HCT116 (cell line): ENCODE data around the gene RNU6-9. TPM values are rescaled to one million over a fixed set of nuclear protein-coding genes. Genes with fewer than 3 reads are reported as not detected.
"Not testable (repeated sequence)": the region's sequence is repeated elsewhere in the genome, so short reads cannot be mapped to it uniquely, and the experiment has no call there.

Experiments
- ATAC-seq: fragments of 200-7000 bp; cut with Tn5 transposase; 2 replicates; pipeline ENCODE4 v1.9.1; 2020; ENCODE audit warnings: mild to moderate bottlenecking, moderate library complexity
- BruUV-seq: library from RNA; stranded (reverse); fragments of 400-500 nt; replicated peaks from 2 replicates; lab custom pipeline; 2021; lab: Mats Ljungman, UMichigan
- CTCF ChIA-PET: fragments of 300-600 bp; sonication (Branson Sonifier 250); formaldehyde crosslinking; loops from one replicate; lab custom pipeline; 2021; ENCODE audit warnings: antibody characterized with exemption; lab: Charles Lee
- POLR2A ChIA-PET: fragments of 300-600, 350-600 bp; sonication (Branson Sonifier 250); formaldehyde crosslinking; loops from one replicate; lab custom pipeline; 2021; ENCODE audit warnings: antibody characterized with exemption; lab: Charles Lee
- RAD21 ChIA-PET, 2 experiments: fragments of 300-600 bp; sonication (Branson Sonifier 250); formaldehyde crosslinking; loops; one replicate each; lab custom pipeline; 2023; ENCODE audit warnings: low total read pairs in 2 of 2; ENCODE audit not compliant: uncharacterized antibody in 2 of 2, unreplicated experiment in 2 of 2, low non-redundant PET in 1 of 2; lab: Charles Lee
- DNase-seq: peaks from one replicate; pipeline ENCODE4 v3.0.0-alpha.2; 2010; ENCODE audit warnings: low read depth, low spot score
- H2AFZ ChIP-seq: fragments of 200-600 bp; shearing (Covaris generic), sonication (generic); 2 replicates; pipeline ENCODE4 v1.6.1; 2017; ENCODE audit warnings: low read depth, mixed run types, mixed read lengths, antibody characterized with exemption, low read length; ENCODE audit not compliant: poor library complexity, severe bottlenecking
- H3K27ac ChIP-seq: 2 replicates; pipeline ENCODE4 v1.5.1; 2012; ENCODE audit warnings: low read depth, low read length
- H3K27me3 ChIP-seq: fragments of 200-600 bp; sonication (generic); 2 replicates; pipeline ENCODE4 v1.6.1; 2016; ENCODE audit warnings: mixed run types, low read length, mixed read lengths; ENCODE audit not compliant: insufficient read depth
- H3K36me3 ChIP-seq, 2 experiments: fragments of 200-500 bp in 1 of 2; fragments of 200-600 bp in 1 of 2; sonication (Bioruptor generic) in 1 of 2; sonication (generic) in 1 of 2; 2 replicates each; pipeline versions ENCODE4 v1.5.1 to v1.6.1; 2014 to 2016; ENCODE audit warnings: low read length in 2 of 2, inconsistent platforms in 1 of 2, mixed read lengths in 1 of 2, mixed run types in 1 of 2; ENCODE audit not compliant: insufficient read depth in 2 of 2, control insufficient read depth in 1 of 2
- H3K4me1 ChIP-seq, 2 experiments: fragments of 200-600 bp in 1 of 2; sonication (generic) in 1 of 2; 2 replicates each; pipeline versions ENCODE4 v1.5.1 to v1.6.1; 2012 to 2017; ENCODE audit warnings: low read length in 2 of 2, inconsistent platforms in 1 of 2, mild to moderate bottlenecking in 1 of 2, mixed read lengths in 1 of 2, mixed run types in 1 of 2, moderate library complexity in 1 of 2; ENCODE audit not compliant: insufficient read depth in 2 of 2, control insufficient read depth in 1 of 2
- H3K4me2 ChIP-seq: fragments of 200-600 bp; sonication (generic); 2 replicates; pipeline ENCODE4 v1.6.1; 2017; ENCODE audit warnings: mixed run types, low read length, mixed read lengths
- H3K4me3 ChIP-seq, 2 experiments: fragments of 200-600 bp in 1 of 2; sonication (generic) in 1 of 2; replicated peaks in 1 of 2; 2 replicates each; pipeline ENCODE4 v1.5.1; 2011 to 2016; ENCODE audit warnings: low read length in 2 of 2, control low read depth in 1 of 2, low read depth in 1 of 2, mild to moderate bottlenecking in 1 of 2, mixed read lengths in 1 of 2, mixed run types in 1 of 2
- H3K79me2 ChIP-seq: fragments of 200-600 bp; sonication (generic); 2 replicates; pipeline ENCODE4 v1.6.1; 2017; ENCODE audit warnings: mild to moderate bottlenecking, mixed run types, low read length, moderate library complexity, mixed read lengths; ENCODE audit not compliant: insufficient read depth
- H3K9ac ChIP-seq: fragments of 200-600 bp; sonication (generic); 2 replicates; pipeline ENCODE4 v1.6.1; 2016; ENCODE audit warnings: low read length, mixed read lengths
- H3K9me2 ChIP-seq: fragments of 200-600 bp; sonication (generic), shearing (Covaris generic); 2 replicates; pipeline ENCODE4 v1.6.1; 2017; ENCODE audit warnings: mixed run types, mild to moderate bottlenecking, moderate library complexity; ENCODE audit not compliant: insufficient read depth
- H3K9me3 ChIP-seq, 2 experiments: fragments of 200-500 bp in 1 of 2; fragments of 200-600 bp in 1 of 2; sonication (Bioruptor generic) in 1 of 2; sonication (generic) in 1 of 2; 2 replicates each; pipeline ENCODE4 v1.6.1; 2014 to 2017; ENCODE audit warnings: low read length in 2 of 2, mixed read lengths in 2 of 2, inconsistent platforms in 1 of 2, low read depth in 1 of 2, mild to moderate bottlenecking in 1 of 2, mixed run types in 1 of 2, moderate library complexity in 1 of 2; ENCODE audit not compliant: control insufficient read depth in 1 of 2, insufficient read depth in 1 of 2
- H4K20me1 ChIP-seq: fragments of 200-600 bp; sonication (generic), shearing (Covaris generic); 2 replicates; pipeline ENCODE4 v1.6.1; 2017; ENCODE audit warnings: mixed run types, mild to moderate bottlenecking, moderate library complexity; ENCODE audit not compliant: insufficient read depth
- CBX3 ChIP-seq: IDR thresholded peaks from 2 replicates; pipeline ENCODE4 v1.6.1; 2012; ENCODE audit warnings: low read depth
- CEBPB ChIP-seq: IDR thresholded peaks from 2 replicates; pipeline ENCODE4 v1.6.1; 2012; ENCODE audit warnings: low read depth
- ELF1 ChIP-seq: IDR thresholded peaks from 2 replicates; pipeline ENCODE4 v1.6.1; 2012; ENCODE audit warnings: low read depth, borderline replicate concordance
- FOSL1 ChIP-seq: IDR thresholded peaks from 2 replicates; pipeline ENCODE4 v1.6.1; 2012; ENCODE audit warnings: low read depth
- JUND ChIP-seq: IDR thresholded peaks from 2 replicates; pipeline ENCODE4 v1.6.1; 2012
- POLR2AphosphoS5 ChIP-seq: IDR thresholded peaks from 2 replicates; pipeline ENCODE4 v1.6.1; 2011; ENCODE audit warnings: mild to moderate bottlenecking, low read depth, low read length, moderate library complexity
- ZBTB33 ChIP-seq: IDR thresholded peaks from 2 replicates; pipeline ENCODE4 v1.6.1; 2011; ENCODE audit warnings: mild to moderate bottlenecking, low read length, moderate library complexity; ENCODE audit not compliant: insufficient replicate concordance; ENCODE audit errors: extremely low read depth
- ZFX ChIP-seq: fragments of 450-650 bp; IDR thresholded peaks from 2 replicates; pipeline ENCODE4 v1.6.1; 2017
- intact Hi-C: fragments of 100-400 bp; cut with micrococcal nuclease; formaldehyde crosslinking; loops from 2 replicates; pipeline ENCODE4 v1.10.0; 2022
- total RNA-seq: library from RNA; stranded (reverse); gene quantifications from one replicate; pipeline ENCODE4 v1.2.1, GENCODE V29; 2021; ENCODE audit not compliant: unreplicated experiment
- TF ChIP-seq, protein P1 (sequence below): IDR thresholded peaks from 2 replicates; pipeline ENCODE4 v1.6.1; 2012
- TF ChIP-seq, protein P2 (sequence below): IDR thresholded peaks from 2 replicates; pipeline ENCODE4 v1.6.1; 2012
- TF ChIP-seq, protein P3 (sequence below): IDR thresholded peaks from 2 replicates; pipeline ENCODE4 v1.6.1; 2012; ENCODE audit warnings: low read depth

Gene RNU6-9
- total RNA-seq, 1 experiment from 2014 or later, result not detected

- H3K4me3 ChIP-seq, H4K20me1 ChIP-seq, H3K9ac ChIP-seq, H3K27me3 ChIP-seq, H2AFZ ChIP-seq, H3K27ac ChIP-seq, H3K9me3 ChIP-seq, BruUV-seq, H3K79me2 ChIP-seq, H3K9me2 ChIP-seq, ATAC-seq, CTCF ChIA-PET, DNase-seq, H3K4me2 ChIP-seq, intact Hi-C loops: not testable (repeated sequence)
- Histone ChIP-seq H3K36me3 (peaks cover 0 to 13% of the 10 kb centered on the region in 2 experiments; a peak in 1 of 4 replicates), H3K4me1 (peaks cover 8 to 11% of the 10 kb centered on the region in 2 experiments)
- POLR2A ChIA-PET, result interaction anchor here (0.6 to 1.6 kb wide), 5 partner anchors 19 to 351 kb away, joined by 3 to 5 read pairs (median 4); partner anchors contain the start of genes BSG and RNU6-2
- RAD21 ChIA-PET, result interaction anchor here in 1 of 2 experiments (0.7 kb wide), 1 partner anchor 140 kb away, joined by 5 read pairs; no protein-coding TSS in a partner anchor
Observed at GRCh38 chr19:878751-879561, 14.3 kb upstream of the RNU6-9 start.

GRCh38 chr19:879711-880438 lies 13.4 kb upstream of the RNU6-9 start:
- Histone ChIP-seq H3K9me2 (no peaks in the 10 kb centered on the region), H2AFZ (no peak overlapping the region), H3K36me3 (peaks cover 0 to 13% of the 10 kb centered on the region in 2 experiments; a peak in 1 of 4 replicates), H3K4me2 (no peak overlapping the region), H3K4me3 (no peak overlapping the region), H4K20me1 (no peaks in the 10 kb centered on the region), H3K79me2 (no peaks in the 10 kb centered on the region), H3K4me1 (peaks cover 18 to 20% of the 10 kb centered on the region in 2 experiments), H3K9ac (no peak overlapping the region), H3K9me3 (no peaks in the 10 kb centered on the region), H3K27ac (no peak overlapping the region), H3K27me3 (no peaks in the 10 kb centered on the region)
- no peak for ATAC-seq
- DNase-seq, result no peak
- ChIA-PET RAD21 (interaction anchor here in 1 of 2 experiments (0.7 kb wide), 1 partner anchor 139 kb away, joined by 5 read pairs; no protein-coding TSS in a partner anchor), POLR2A (interaction anchor here (0.7 to 1.6 kb wide), 2 partner anchors 142 to 308 kb away, joined by 3 to 4 read pairs; partner anchors contain the start of genes BSG and RNU6-2), CTCF (no interaction called here)
- no TSS peak for BruUV-seq
- intact Hi-C loops, result no loop called here
- no peak for TF ChIP-seq JUND
- no peak for TF ChIP-seq ZBTB33
- no peak for TF ChIP-seq ELF1
- TF ChIP-seq POLR2AphosphoS5, result no peak
- TF ChIP-seq CEBPB, result no peak
- TF ChIP-seq FOSL1, result no peak
- no peak for TF ChIP-seq ZFX
- TF ChIP-seq, protein P1, sequence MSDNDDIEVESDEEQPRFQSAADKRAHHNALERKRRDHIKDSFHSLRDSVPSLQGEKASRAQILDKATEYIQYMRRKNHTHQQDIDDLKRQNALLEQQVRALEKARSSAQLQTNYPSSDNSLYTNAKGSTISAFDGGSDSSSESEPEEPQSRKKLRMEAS, result no peak
- TF ChIP-seq, protein P2, sequence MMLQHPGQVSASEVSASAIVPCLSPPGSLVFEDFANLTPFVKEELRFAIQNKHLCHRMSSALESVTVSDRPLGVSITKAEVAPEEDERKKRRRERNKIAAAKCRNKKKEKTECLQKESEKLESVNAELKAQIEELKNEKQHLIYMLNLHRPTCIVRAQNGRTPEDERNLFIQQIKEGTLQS, result no peak
- TF ChIP-seq, protein P3, sequence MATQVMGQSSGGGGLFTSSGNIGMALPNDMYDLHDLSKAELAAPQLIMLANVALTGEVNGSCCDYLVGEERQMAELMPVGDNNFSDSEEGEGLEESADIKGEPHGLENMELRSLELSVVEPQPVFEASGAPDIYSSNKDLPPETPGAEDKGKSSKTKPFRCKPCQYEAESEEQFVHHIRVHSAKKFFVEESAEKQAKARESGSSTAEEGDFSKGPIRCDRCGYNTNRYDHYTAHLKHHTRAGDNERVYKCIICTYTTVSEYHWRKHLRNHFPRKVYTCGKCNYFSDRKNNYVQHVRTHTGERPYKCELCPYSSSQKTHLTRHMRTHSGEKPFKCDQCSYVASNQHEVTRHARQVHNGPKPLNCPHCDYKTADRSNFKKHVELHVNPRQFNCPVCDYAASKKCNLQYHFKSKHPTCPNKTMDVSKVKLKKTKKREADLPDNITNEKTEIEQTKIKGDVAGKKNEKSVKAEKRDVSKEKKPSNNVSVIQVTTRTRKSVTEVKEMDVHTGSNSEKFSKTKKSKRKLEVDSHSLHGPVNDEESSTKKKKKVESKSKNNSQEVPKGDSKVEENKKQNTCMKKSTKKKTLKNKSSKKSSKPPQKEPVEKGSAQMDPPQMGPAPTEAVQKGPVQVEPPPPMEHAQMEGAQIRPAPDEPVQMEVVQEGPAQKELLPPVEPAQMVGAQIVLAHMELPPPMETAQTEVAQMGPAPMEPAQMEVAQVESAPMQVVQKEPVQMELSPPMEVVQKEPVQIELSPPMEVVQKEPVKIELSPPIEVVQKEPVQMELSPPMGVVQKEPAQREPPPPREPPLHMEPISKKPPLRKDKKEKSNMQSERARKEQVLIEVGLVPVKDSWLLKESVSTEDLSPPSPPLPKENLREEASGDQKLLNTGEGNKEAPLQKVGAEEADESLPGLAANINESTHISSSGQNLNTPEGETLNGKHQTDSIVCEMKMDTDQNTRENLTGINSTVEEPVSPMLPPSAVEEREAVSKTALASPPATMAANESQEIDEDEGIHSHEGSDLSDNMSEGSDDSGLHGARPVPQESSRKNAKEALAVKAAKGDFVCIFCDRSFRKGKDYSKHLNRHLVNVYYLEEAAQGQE, result no peak
- TF ChIP-seq CBX3, result no peak
